HepG2 (cell line): Measurements from ENCODE around the gene SHISA5. TPM values are rescaled to one million over a fixed set of nuclear protein-coding genes. Genes with fewer than 3 reads are reported as not detected.
A peak's percentile ranks its signal among the peaks of the same experiment; 100 is the strongest.

Experiments
- AKAP8 ChIP-seq: sonication (generic); formaldehyde crosslinking; IDR thresholded peaks from 2 replicates; pipeline ENCODE4 v1.5.1; 2020; ENCODE audit warnings: mild to moderate bottlenecking, missing genetic modification reagents
- CENPT ChIP-seq: sonication (generic); formaldehyde crosslinking; IDR thresholded peaks from 2 replicates; pipeline ENCODE4 v1.8.0; 2022; ENCODE audit warnings: low read depth, mild to moderate bottlenecking, moderate library complexity, missing genetic modification reagents
- EHMT2 ChIP-seq: fragments of 200-600 bp; sonication (generic); IDR thresholded peaks from 2 replicates; pipeline ENCODE4 v1.7.0; 2017; ENCODE audit warnings: antibody characterized with exemption, low read depth, low read length, borderline replicate concordance
- HNRNPUL1 ChIP-seq: fragments of 200-400 bp; formaldehyde crosslinking; IDR thresholded peaks from 2 replicates; pipeline ENCODE4 v1.6.1; 2017; ENCODE audit warnings: low read depth, mild to moderate bottlenecking, low read length, moderate library complexity
- PRMT3 ChIP-seq: sonication (generic); formaldehyde crosslinking; IDR thresholded peaks from 2 replicates; pipeline ENCODE4 v1.8.1; 2022; ENCODE audit warnings: low read depth, mild to moderate bottlenecking, moderate library complexity, missing genetic modification reagents, borderline replicate concordance
- SPEN ChIP-seq: sonication (generic); formaldehyde crosslinking; IDR thresholded peaks from 2 replicates; pipeline ENCODE4 v1.5.1; 2020; ENCODE audit warnings: low read depth, mild to moderate bottlenecking, missing genetic modification reagents
- SSRP1 ChIP-seq: IDR thresholded peaks from 2 replicates; pipeline ENCODE4 v1.6.1; 2016; ENCODE audit warnings: control low read depth
- THAP11 ChIP-seq: IDR thresholded peaks from 2 replicates; pipeline ENCODE4 v1.6.1; 2016; ENCODE audit warnings: missing biosample characterization, missing genetic modification reagents
- ZFAT ChIP-seq: sonication (generic); formaldehyde crosslinking; conservative IDR thresholded peaks from 2 replicates; pipeline ENCODE4 v1.8.1; 2023; ENCODE audit warnings: missing genetic modification reagents, inconsistent platforms
- ZMYM4 ChIP-seq: sonication (generic); formaldehyde crosslinking; IDR thresholded peaks from 2 replicates; pipeline ENCODE4 v1.8.1; 2023; ENCODE audit warnings: mild to moderate bottlenecking, missing genetic modification reagents
- ZNF264 ChIP-seq: sonication (generic); formaldehyde crosslinking; IDR thresholded peaks from 2 replicates; pipeline ENCODE4 v1.4.0; 2020; ENCODE audit warnings: missing genetic modification reagents
- ZSCAN20 ChIP-seq: sonication (generic); formaldehyde crosslinking; IDR thresholded peaks from 2 replicates; pipeline ENCODE4 v1.4.0; 2020; ENCODE audit warnings: missing genetic modification reagents, mild to moderate bottlenecking, borderline replicate concordance
- polyA plus RNA-seq, 8 experiments: library from polyadenylated mRNA; depleted of rRNA in 3 of 8; stranded (reverse) in 7 of 8; unstranded in 1 of 8; fragments of >200 nt; fragmentation: Illumina TruSeq in 4 of 8; extraction: Trizol in 4 of 8; gene quantifications; 2 replicates each; pipeline versions ENCODE4 v1.2.1 to v1.2.3, GENCODE V29; 2011 to 2016; ENCODE audit warnings: low read depth in 4 of 8, missing spikeins in 1 of 8, mixed read lengths in 1 of 8; ENCODE audit not compliant: insufficient read depth in 1 of 8
- total RNA-seq, 5 experiments: library from RNA; depleted of rRNA; stranded (reverse); fragments of >200 nt; fragmentation: Illumina TruSeq; extraction: Trizol; gene quantifications; 2 replicates each; pipeline ENCODE4 v1.2.3, GENCODE V29; 2016; ENCODE audit warnings: low read depth in 1 of 5
- TF ChIP-seq, protein P1 (sequence below): fragments of 450-650 bp; IDR thresholded peaks from 2 replicates; pipeline ENCODE4 v1.6.1; 2016
- TF ChIP-seq, protein P2 (sequence below): sonication (generic); formaldehyde crosslinking; IDR thresholded peaks from 2 replicates; pipeline ENCODE4 v1.4.0; 2020; ENCODE audit warnings: missing genetic modification reagents; ENCODE audit errors: not compliant biosample characterization
- TF ChIP-seq, protein P3 (sequence below): sonication (generic); formaldehyde crosslinking; IDR thresholded peaks from 2 replicates; pipeline ENCODE4 v1.5.1; 2020; ENCODE audit warnings: mild to moderate bottlenecking, missing genetic modification reagents, moderate library complexity
- TF ChIP-seq, protein P4 (sequence below): sonication (generic); formaldehyde crosslinking; IDR thresholded peaks from 2 replicates; pipeline ENCODE4 v1.4.0; 2020; ENCODE audit warnings: mild to moderate bottlenecking, missing genetic modification reagents, borderline replicate concordance
- TF ChIP-seq, protein P5 (sequence below): sonication (generic); formaldehyde crosslinking; IDR thresholded peaks from 2 replicates; pipeline ENCODE4 v1.8.1; 2023; ENCODE audit warnings: mild to moderate bottlenecking, missing genetic modification reagents

The SHISA5 gene
- total and polyA plus RNA-seq, 2 of the 13 experiments (the other 11 are each of a cell fraction or from before 2014, with no cell fraction given), result 75.8 to 91.4 TPM

DNA sequence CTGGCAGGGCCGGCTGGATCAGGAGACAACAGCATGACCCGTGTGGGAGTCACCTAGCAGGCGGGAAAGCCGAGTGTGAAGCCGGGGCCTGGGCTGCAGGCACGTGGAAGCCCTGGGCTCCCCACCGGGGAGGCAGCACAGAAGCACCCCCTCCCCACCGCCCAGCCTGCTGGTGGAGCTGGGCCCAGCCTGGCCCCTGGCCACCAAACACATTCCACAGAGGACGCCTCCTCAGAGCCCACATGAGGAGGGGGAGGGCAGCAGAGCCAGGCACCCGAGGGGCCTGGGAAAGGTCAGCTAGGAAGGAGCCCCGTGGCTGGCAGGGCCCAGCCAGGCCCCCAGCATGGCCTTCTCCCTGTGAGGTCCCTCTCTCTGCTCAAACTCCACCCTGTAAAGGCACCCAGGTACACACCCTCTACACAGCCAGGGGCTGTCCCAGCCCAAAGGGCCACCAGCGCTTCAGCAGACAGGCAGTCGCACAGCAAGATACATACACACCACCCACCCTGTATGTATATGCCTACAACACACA is 78.6 kb downstream of the SHISA5 start (continued):
- TF ChIP-seq, protein P1, sequence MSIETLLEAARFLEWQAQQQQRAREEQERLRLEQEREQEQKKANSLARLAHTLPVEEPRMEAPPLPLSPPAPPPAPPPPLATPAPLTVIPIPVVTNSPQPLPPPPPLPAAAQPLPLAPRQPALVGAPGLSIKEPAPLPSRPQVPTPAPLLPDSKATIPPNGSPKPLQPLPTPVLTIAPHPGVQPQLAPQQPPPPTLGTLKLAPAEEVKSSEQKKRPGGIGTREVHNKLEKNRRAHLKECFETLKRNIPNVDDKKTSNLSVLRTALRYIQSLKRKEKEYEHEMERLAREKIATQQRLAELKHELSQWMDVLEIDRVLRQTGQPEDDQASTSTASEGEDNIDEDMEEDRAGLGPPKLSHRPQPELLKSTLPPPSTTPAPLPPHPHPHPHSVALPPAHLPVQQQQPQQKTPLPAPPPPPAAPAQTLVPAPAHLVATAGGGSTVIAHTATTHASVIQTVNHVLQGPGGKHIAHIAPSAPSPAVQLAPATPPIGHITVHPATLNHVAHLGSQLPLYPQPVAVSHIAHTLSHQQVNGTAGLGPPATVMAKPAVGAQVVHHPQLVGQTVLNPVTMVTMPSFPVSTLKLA, result no peak
- TF ChIP-seq, protein P2, sequence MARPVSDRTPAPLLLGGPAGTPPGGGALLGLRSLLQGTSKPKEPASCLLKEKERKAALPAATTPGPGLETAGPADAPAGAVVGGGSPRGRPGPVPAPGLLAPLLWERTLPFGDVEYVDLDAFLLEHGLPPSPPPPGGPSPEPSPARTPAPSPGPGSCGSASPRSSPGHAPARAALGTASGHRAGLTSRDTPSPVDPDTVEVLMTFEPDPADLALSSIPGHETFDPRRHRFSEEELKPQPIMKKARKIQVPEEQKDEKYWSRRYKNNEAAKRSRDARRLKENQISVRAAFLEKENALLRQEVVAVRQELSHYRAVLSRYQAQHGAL (CRISPR knock-in tag), result no peak
- TF ChIP-seq CENPT (CRISPR knock-in tag) (no peak), SSRP1 (CRISPR knock-in tag) (no peak), ZMYM4 (no peak), ZFAT (CRISPR knock-in tag) (no peak), SPEN (CRISPR knock-in tag) (no peak), PRMT3 (CRISPR knock-in tag) (no peak), ZNF264 (CRISPR knock-in tag) (no peak), EHMT2 (no peak), THAP11 (CRISPR knock-in tag) (no peak), ZSCAN20 (no peak), AKAP8 (CRISPR knock-in tag) (no peak), HNRNPUL1 (no peak)
- TF ChIP-seq, protein P3, sequence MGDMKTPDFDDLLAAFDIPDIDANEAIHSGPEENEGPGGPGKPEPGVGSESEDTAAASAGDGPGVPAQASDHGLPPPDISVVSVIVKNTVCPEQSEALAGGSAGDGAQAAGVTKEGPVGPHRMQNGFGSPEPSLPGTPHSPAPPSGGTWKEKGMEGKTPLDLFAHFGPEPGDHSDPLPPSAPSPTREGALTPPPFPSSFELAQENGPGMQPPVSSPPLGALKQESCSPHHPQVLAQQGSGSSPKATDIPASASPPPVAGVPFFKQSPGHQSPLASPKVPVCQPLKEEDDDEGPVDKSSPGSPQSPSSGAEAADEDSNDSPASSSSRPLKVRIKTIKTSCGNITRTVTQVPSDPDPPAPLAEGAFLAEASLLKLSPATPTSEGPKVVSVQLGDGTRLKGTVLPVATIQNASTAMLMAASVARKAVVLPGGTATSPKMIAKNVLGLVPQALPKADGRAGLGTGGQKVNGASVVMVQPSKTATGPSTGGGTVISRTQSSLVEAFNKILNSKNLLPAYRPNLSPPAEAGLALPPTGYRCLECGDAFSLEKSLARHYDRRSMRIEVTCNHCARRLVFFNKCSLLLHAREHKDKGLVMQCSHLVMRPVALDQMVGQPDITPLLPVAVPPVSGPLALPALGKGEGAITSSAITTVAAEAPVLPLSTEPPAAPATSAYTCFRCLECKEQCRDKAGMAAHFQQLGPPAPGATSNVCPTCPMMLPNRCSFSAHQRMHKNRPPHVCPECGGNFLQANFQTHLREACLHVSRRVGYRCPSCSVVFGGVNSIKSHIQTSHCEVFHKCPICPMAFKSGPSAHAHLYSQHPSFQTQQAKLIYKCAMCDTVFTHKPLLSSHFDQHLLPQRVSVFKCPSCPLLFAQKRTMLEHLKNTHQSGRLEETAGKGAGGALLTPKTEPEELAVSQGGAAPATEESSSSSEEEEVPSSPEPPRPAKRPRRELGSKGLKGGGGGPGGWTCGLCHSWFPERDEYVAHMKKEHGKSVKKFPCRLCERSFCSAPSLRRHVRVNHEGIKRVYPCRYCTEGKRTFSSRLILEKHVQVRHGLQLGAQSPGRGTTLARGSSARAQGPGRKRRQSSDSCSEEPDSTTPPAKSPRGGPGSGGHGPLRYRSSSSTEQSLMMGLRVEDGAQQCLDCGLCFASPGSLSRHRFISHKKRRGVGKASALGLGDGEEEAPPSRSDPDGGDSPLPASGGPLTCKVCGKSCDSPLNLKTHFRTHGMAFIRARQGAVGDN (CRISPR knock-in tag), result peak; percentile 49
- TF ChIP-seq, protein P4, sequence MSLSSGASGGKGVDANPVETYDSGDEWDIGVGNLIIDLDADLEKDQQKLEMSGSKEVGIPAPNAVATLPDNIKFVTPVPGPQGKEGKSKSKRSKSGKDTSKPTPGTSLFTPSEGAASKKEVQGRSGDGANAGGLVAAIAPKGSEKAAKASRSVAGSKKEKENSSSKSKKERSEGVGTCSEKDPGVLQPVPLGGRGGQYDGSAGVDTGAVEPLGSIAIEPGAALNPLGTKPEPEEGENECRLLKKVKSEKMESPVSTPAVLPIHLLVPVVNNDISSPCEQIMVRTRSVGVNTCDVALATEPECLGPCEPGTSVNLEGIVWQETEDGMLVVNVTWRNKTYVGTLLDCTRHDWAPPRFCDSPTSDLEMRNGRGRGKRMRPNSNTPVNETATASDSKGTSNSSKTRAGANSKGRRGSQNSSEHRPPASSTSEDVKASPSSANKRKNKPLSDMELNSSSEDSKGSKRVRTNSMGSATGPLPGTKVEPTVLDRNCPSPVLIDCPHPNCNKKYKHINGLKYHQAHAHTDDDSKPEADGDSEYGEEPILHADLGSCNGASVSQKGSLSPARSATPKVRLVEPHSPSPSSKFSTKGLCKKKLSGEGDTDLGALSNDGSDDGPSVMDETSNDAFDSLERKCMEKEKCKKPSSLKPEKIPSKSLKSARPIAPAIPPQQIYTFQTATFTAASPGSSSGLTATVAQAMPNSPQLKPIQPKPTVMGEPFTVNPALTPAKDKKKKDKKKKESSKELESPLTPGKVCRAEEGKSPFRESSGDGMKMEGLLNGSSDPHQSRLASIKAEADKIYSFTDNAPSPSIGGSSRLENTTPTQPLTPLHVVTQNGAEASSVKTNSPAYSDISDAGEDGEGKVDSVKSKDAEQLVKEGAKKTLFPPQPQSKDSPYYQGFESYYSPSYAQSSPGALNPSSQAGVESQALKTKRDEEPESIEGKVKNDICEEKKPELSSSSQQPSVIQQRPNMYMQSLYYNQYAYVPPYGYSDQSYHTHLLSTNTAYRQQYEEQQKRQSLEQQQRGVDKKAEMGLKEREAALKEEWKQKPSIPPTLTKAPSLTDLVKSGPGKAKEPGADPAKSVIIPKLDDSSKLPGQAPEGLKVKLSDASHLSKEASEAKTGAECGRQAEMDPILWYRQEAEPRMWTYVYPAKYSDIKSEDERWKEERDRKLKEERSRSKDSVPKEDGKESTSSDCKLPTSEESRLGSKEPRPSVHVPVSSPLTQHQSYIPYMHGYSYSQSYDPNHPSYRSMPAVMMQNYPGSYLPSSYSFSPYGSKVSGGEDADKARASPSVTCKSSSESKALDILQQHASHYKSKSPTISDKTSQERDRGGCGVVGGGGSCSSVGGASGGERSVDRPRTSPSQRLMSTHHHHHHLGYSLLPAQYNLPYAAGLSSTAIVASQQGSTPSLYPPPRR (CRISPR knock-in tag), result no peak
- TF ChIP-seq, protein P5, sequence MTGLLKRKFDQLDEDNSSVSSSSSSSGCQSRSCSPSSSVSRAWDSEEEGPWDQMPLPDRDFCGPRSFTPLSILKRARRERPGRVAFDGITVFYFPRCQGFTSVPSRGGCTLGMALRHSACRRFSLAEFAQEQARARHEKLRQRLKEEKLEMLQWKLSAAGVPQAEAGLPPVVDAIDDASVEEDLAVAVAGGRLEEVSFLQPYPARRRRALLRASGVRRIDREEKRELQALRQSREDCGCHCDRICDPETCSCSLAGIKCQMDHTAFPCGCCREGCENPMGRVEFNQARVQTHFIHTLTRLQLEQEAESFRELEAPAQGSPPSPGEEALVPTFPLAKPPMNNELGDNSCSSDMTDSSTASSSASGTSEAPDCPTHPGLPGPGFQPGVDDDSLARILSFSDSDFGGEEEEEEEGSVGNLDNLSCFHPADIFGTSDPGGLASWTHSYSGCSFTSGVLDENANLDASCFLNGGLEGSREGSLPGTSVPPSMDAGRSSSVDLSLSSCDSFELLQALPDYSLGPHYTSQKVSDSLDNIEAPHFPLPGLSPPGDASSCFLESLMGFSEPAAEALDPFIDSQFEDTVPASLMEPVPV (CRISPR knock-in tag), result no peak
